Bronchial epithelial cell (primary cell): Measurements from ENCODE around the gene MRPL27. TPM values are rescaled to one million over a fixed set of nuclear protein-coding genes. Genes with fewer than 3 reads are reported as not detected.
A peak's percentile ranks its signal among the peaks of the same experiment; 100 is the strongest.

Source experiments
- DNase-seq: peaks from one replicate; pipeline ENCODE4 v3.0.0-alpha.2; 2010; ENCODE audit warnings: low read depth
- FAIRE-seq: peaks from 2 replicates; lab custom pipeline; 2011; peaks lifted over from hg19 to GRCh38; lab: Jason Lieb, UNC
- H3K27me3 ChIP-seq: 2 replicates; pipeline ENCODE4 v1.5.1; 2011; ENCODE audit warnings: low read length; ENCODE audit not compliant: control insufficient read depth, insufficient read depth
- H3K36me3 ChIP-seq: 2 replicates; pipeline ENCODE4 v1.5.1; 2011; ENCODE audit warnings: low read length; ENCODE audit not compliant: control insufficient read depth, insufficient read depth
- H3K4me3 ChIP-seq: 2 replicates; pipeline ENCODE4 v1.5.1; 2011; ENCODE audit warnings: mild to moderate bottlenecking, low read depth, low read length, control low read depth
- total RNA-seq: library from RNA; depleted of rRNA; stranded (reverse); fragments of >200 nt; gene quantifications from 2 replicates; pipeline ENCODE4 v1.2.1, GENCODE V29; 2014
- TF ChIP-seq, protein P1 (sequence below): IDR thresholded peaks from 2 replicates; pipeline ENCODE4 v1.5.1; 2011; ENCODE audit warnings: mild to moderate bottlenecking, moderate library complexity, low read length, control low read depth, inconsistent platforms; ENCODE audit not compliant: insufficient read depth, severe bottlenecking

Gene MRPL27
- total RNA-seq, 1 donor from 2014 or later: 117 TPM

- Histone ChIP-seq H3K4me3 (no peak overlapping the region), H3K36me3 (no peaks in the 10 kb centered on the region), H3K27me3 (no peaks in the 10 kb centered on the region)
- FAIRE-seq (no peak), DNase-seq (peak; percentile 91)
- TF ChIP-seq, protein P1, sequence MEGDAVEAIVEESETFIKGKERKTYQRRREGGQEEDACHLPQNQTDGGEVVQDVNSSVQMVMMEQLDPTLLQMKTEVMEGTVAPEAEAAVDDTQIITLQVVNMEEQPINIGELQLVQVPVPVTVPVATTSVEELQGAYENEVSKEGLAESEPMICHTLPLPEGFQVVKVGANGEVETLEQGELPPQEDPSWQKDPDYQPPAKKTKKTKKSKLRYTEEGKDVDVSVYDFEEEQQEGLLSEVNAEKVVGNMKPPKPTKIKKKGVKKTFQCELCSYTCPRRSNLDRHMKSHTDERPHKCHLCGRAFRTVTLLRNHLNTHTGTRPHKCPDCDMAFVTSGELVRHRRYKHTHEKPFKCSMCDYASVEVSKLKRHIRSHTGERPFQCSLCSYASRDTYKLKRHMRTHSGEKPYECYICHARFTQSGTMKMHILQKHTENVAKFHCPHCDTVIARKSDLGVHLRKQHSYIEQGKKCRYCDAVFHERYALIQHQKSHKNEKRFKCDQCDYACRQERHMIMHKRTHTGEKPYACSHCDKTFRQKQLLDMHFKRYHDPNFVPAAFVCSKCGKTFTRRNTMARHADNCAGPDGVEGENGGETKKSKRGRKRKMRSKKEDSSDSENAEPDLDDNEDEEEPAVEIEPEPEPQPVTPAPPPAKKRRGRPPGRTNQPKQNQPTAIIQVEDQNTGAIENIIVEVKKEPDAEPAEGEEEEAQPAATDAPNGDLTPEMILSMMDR: no peak
Observed at GRCh38 chr17:50331085-50331791, 41.7 kb downstream of the MRPL27 start.

DNA sequence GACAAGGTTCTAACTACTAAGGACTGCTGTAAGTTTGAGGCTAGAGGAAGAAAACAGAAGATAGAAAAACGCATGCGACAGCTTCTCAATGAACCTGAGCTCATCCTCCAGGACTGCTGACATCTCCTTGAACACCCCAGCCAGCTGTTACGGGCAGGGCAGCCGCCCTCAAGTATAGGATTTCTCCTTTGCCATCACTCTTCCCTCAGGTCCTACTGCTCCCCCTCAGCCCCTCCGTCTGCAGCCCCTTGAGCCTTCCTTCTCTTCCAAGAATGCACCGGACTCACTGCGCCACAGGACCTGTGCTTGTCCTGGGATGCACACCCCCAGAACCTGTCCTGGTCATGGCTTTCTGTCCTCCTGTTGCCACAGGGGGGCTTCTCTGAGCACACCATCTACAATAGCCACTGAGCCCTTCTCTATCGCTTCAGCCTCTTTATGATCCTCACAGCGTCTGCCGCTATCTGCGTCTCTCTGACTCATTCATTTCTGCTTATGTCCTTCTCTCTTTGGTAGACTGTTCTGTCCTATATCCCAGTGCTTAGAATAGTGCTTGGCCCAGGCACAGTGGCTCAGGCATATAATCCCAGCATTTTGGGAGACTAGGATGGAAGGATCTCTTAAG is 42.7 kb downstream of the MRPL27 start:
- FAIRE-seq: no peak
- TF ChIP-seq, protein P1: no peak
- DNase-seq: no peak
- Histone ChIP-seq H3K4me3 (no peak overlapping the region), H3K27me3 (no peaks in the 10 kb centered on the region), H3K36me3 (no peaks in the 10 kb centered on the region)

GRCh38 chr17:50329716-50330115 is 43.3 kb downstream of the MRPL27 start:
- FAIRE-seq (no peak), DNase-seq (no peak)

DNA sequence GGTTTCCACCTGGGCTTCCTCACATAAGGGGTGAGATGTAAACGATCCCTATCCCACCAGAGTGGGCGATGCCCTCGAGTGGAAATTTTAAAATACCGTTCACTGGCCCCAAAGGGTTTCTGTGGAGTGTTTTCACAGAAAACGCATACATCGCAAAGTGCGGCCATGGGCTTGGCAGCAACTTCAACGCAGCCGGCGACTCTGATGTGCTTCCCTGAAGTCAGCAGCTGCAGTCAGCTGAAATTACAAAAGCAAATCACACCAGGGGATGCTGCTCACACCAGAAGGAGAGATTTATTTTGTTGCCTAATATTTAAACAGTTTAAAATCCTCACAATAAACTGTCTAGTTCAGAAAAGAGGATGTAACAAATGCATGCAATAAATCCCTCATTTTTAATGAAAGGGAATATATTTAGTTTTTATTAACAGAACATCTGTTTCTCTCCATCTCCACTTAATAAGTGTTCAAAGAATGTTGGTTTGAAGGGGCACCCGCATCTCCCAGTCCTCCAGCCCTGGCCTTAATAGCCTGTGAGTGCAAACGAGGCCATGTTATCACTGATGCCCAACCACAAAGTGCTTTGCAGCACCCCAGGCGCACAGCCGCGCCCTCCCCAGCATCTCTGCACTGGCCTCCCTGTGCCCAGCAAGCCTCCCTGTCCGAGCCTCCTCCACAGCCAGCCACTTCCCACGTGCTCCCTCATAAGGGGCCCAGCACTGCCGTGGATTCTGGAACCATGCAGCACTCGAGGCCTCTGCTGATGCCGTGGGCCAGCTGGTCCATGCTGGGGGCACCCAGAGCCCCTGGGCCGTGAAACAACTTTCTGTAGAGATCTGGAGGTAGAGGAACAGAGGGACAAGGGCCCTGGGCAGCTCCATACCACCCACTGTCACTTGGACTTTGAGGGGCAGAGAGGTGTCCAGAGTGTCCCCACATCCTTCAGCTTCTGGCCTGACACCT is 44.3 kb downstream of the MRPL27 start:
- FAIRE-seq (no peak), DNase-seq (no peak)
- TF ChIP-seq, protein P1: no peak
- H3K36me3 ChIP-seq: no peaks in the 10 kb centered on the region
- no peaks in the 10 kb centered on the region for H3K27me3 ChIP-seq
- H3K4me3 ChIP-seq: no peak overlapping the region

More at GRCh38 chr17:50329716-50330115, 43.3 kb downstream of the MRPL27 start:
- TF ChIP-seq, protein P1: no peak
- no peaks in the 10 kb centered on the region for H3K36me3 ChIP-seq
- H3K4me3 ChIP-seq: no peak overlapping the region
- no peaks in the 10 kb centered on the region for H3K27me3 ChIP-seq

DNA sequence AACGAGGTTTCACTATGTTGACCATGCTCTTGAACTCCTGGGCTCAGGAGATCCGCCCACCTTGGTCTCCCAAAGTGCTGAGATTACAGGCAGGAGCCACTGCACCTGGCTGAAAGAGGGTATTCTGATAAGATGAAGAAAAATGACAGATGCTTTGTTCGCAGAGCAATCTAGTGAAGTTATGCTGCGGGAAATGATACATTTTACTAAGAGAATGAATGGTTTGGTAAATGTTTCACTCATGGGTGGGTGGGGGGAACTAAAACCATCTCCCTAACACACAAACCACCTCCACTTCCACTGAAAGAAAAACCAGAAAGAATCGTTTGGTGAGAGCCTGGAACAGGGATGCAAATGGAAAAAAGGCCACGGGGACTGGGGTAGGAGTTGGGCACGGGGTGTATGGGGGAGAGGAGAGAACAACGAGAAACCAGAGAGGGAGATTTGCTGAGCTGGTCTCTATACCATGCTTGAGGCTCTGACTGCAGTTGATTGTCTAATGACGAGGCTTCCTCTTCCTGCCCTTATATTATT is 46.1 kb downstream of the MRPL27 start:
- no peak overlapping the region for H3K4me3 ChIP-seq
- TF ChIP-seq, protein P1: no peak
- DNase-seq (no peak), FAIRE-seq (no peak)
- H3K27me3 ChIP-seq: no peaks in the 10 kb centered on the region
- no peaks in the 10 kb centered on the region for H3K36me3 ChIP-seq
